ENCODE results near the gene ANXA8L1.
"Not testable (repeated sequence)": the region's sequence is repeated elsewhere in the genome, so short reads cannot be mapped to it uniquely, and the experiment has no call there.

The ANXA8L1 gene

DNA sequence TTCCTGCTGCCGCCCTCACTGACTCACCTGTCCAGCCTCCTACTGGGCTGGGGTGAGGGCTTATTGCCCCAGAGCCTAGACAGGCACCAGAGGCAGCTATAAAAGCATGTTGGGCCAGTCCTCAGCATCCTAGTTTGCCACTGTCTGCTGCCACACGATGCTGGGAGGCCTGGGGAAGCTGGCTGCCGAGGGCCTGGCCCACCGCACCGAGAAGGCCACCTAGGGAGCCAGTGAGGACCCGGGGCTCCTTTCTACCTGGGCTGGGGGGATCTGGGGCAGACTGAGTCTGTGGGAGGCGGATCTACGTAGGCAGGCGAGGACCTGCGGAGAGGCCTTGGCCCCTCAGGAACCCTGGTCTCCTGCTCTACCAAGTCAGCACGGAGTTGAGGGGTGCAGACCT, 6.6 kb upstream of the ANXA8L1 start:
- DNase-seq (ENCODE audit: low spot score); in situ Hi-C loops (cut with MboI; ENCODE audit: low sequenced_read_pairs, unreplicated experiment): not testable (repeated sequence)

DNA sequence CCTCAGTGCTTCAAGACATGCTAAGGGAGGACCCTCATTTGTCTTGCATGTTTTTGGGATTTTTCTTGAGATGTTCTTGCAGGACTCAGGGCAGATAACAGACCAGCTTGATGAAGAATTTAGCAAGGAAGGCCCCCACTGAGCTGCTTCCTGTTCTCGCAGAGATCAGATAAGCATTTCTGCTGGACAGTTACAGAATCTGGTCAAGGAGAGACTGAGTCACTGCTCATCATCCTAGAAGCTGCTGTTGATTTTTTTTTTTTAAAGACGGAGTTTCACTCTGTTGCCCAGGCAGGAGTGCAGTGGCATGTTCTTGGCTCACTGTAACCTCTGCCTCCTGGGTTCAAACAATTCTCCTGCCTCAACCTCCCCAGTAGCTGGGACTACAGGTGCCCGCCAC, 1.2 kb upstream of the ANXA8L1 start:
- in situ Hi-C loops (cut with MboI; ENCODE audit: low sequenced_read_pairs, unreplicated experiment); DNase-seq (ENCODE audit: low spot score): not testable (repeated sequence)

DNA sequence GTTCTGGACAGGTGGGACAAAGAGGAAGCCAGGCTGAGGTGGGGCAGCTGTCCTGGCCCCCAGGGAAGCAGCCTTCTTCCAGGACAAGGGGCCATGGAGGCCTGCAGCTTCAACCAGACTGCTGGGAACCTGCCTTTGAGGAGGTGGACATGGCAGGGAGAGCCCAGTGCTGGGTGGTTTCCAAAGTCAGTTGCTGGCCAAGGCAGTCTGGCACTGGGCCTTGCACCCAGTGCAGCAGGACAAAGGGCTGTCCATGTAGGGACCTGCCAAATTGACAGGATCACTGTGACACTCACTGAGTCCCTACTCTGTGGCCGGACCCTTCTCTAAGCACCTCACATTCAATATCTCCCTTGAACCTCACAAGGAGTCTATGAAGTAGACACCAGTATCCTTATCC, 1.4 kb downstream of the ANXA8L1 start:
- DNase-seq (ENCODE audit: low spot score); in situ Hi-C loops (cut with MboI; ENCODE audit: low sequenced_read_pairs, unreplicated experiment): not testable (repeated sequence)

GRCh38 chr10:46377651-46378050, 2.1 kb downstream of the ANXA8L1 start:
- DNase-seq (ENCODE audit: low spot score); in situ Hi-C loops (cut with MboI; ENCODE audit: low sequenced_read_pairs, unreplicated experiment): not testable (repeated sequence)

DNA sequence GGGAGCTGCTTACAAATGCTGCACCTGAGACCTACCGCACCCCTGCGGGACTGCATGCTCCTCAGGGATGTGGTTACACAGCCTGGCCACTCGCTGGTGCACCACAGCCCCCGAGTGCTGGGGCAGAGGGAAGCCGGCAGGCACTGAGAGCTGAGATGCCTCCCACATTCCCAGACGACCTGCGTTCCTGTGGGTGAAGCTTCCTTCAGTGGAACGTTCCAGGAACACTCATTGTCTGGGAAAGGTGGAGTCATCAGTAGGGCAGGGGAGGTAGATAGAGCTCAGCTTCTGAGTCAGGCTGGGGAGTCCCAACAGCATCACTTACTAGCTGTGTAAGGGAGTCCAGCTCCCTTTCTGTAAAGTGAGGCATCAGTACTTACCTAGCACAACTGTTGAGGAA, 2.5 kb downstream of the ANXA8L1 start:
- DNase-seq (ENCODE audit: low spot score), result not testable (repeated sequence)

DNA sequence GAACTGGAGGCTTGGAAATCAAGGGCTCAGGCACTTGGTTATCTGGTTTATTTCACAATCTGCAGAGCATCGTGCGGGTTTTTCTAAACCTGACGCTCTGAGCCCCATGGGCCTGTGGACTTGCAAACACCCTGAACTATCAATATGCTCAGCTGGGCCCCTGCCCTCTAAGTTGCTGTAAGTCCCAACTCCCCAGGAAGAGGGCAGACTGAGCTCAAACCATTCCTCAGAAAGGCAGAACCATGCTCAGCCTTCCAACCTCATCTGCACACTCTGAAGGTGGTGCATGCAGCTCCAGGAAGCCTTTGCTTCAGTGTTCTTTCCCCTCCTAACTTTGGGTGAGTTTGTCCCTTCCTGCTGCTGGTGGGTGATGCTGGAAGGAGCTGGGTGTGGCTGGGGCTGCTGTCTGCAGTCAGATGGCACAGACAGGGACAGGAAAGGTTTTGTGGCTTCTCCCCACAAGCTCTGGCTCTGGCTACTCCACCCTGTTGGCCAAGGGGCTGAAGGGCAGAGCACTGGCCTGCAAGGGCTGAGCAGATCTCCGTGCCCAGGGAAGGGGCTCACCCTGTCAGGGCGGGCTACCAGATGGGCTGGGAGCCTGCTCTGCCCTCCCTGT, 3.8 kb downstream of the ANXA8L1 start:
- DNase-seq (ENCODE audit: low spot score); in situ Hi-C loops (cut with MboI; ENCODE audit: low sequenced_read_pairs, unreplicated experiment): not testable (repeated sequence)

More for the DNA sequence above, 2.5 kb downstream of the ANXA8L1 start:
- in situ Hi-C loops (cut with MboI; ENCODE audit: low sequenced_read_pairs, unreplicated experiment), result not testable (repeated sequence)

DNA sequence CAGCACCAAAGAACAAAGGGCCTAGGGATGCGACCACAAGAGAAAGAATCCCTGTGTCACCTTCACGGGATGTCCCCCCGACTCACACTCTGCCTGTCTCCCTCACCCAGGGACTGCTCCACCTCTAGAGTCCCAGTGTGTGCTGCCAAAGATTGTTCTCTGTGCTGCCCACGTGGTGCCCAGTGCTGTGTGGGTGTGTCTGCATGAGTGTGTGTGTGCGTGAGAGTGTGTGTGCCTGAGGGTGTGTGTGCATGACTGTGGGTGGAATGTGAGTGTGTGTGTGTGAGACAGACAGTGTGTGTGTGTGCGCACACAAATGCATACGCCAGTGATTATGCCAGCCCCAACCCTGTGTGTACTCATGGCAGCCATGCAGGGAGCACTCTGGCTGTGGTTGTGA, 10.3 kb downstream of the ANXA8L1 start:
- in situ Hi-C loops (cut with MboI; ENCODE audit: low sequenced_read_pairs, unreplicated experiment); DNase-seq (ENCODE audit: low spot score): not testable (repeated sequence)

GRCh38 chr10:46386694-46387093, 11.1 kb downstream of the ANXA8L1 start:
- DNase-seq (ENCODE audit: low spot score); in situ Hi-C loops (cut with MboI; ENCODE audit: low sequenced_read_pairs, unreplicated experiment): not testable (repeated sequence)

DNA sequence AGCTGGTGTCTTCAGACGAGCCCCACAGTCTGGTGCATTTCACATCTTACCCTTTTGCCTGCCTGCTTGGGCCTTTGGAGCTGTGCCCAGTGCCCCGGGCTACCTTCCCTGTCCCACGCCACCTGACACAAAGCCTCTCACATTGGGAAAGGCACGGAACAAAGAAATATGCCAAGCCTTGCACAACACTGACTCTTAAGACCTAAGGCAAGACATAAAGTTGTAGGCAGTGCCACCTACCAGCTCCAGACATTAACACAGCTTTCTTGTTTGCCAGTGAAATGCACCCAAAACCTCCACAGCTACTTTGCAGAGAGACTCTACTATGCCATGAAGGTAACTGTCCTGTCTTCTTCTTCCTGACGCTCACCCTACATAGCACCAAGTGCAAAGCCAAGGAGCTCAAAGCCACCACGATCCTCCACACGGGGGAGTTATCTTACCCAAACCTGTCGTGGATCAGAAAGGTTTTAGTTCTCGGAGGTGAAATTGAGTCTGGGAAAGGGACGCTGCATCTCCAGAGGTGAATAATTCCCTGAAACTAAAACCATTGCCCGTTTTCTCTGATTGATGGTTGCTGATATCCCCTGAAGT, 11.8 kb downstream of the ANXA8L1 start:
- in situ Hi-C loops (cut with MboI; ENCODE audit: low sequenced_read_pairs, unreplicated experiment), result not testable (repeated sequence)

GRCh38 chr10:46391422-46391821, 15.8 kb downstream of the ANXA8L1 start:
- in situ Hi-C loops (cut with MboI; ENCODE audit: low sequenced_read_pairs, unreplicated experiment); DNase-seq (ENCODE audit: low spot score): not testable (repeated sequence)

More for the DNA sequence above, 11.8 kb downstream of the ANXA8L1 start:
- not testable (repeated sequence) for DNase-seq (ENCODE audit: low spot score)

DNA sequence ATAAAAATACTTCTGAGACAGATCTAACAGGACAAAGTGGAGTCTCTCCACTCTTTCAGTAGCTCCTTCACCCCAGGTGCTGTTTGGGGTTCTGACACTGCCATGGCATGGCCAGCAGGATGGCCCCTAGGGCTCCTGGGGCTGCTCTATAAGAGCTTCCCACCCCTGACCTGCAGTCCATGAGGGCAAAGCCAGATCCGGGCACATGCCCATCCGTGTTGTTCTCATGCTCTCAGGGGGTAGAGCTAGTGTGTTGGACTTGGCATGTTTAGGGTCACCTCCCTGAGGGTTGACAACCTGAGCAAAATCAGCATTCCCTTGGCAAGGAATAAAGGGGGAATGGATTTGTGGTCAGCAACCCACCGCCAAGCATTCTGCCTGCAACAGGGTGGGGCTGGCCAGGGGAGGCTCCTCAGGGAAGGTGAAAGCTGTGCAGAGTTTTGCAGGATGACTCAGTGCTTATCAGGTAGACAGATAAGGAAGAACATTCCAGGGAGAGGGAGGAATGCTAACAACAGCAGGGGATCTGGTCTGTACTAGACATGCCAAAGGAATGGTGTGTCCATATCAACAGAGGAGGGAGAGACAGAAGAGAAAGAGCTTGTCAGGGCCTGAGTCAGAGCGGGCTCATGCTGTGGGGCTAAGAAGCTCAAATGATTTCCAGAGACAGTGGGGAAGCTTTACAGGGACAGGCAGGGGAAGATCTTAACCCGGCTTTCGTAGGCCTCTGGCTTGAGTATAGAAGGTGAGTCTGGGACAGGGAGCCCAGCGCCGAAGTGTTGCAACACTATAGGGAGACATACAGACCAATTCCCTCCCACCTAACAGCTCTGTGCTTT, 21.1 kb downstream of the ANXA8L1 start:
- DNase-seq (ENCODE audit: low spot score), result peak; percentile 4
- in situ Hi-C loops (cut with MboI; ENCODE audit: low sequenced_read_pairs, unreplicated experiment), result not testable (repeated sequence)

DNA sequence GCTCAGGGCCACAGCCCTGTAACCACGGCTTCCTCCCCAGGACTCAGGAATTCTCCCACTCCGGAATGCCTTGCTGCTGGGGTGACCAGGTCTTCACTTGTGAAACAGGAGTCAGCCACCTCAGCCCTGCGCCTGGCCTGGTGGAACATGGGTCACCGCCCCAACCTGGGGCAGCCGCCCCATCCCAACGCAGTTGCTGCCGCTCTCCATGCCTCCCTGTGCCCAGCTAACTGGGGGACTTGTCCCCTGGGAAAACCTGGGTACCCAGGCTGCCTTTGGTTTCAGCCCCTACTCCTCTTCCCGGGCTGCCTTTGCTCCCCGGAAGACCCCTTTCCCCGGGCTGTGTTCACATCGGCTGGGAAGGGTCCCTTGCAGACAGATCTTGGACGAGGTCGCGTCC, 22.2 kb downstream of the ANXA8L1 start:
- in situ Hi-C loops (cut with MboI; ENCODE audit: low sequenced_read_pairs, unreplicated experiment); DNase-seq (ENCODE audit: low spot score): not testable (repeated sequence)

DNA sequence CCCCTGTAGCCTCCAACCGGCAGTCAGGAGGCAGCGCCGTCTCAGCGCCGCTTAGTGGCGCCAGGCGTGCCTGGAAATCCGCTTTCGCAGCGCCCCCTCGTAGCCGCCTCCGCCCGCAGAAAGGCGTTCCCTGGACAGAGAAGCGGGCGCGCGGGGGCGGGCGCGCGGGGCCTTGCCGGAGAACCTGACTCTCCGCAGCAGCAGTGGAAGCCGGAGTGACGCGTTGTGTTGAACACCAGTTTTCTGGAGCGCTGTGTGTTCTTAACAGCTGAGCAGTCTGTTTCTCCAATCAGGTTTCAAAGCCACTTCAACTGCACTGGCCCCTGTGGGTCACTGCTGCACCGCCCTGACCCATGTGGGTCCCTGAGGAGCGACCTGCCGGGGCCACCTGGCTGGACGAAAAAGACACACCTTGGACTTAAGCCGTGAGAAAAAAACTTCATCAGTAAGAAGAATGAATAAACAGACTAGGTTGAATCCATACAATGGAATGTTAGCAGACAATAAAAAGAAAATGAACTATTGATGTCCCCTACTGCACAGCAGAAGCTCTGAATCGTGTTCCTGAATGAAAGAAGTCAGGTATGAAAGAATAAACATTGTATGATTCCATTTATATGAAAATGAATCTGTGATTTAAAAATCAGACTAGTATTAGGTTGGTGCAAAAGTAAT, 22.8 kb downstream of the ANXA8L1 start:
- DNase-seq (ENCODE audit: low spot score); in situ Hi-C loops (cut with MboI; ENCODE audit: low sequenced_read_pairs, unreplicated experiment): not testable (repeated sequence)

- in situ Hi-C loops (cut with MboI; ENCODE audit: low sequenced_read_pairs, unreplicated experiment); DNase-seq (ENCODE audit: low spot score): not testable (repeated sequence)
Measured at GRCh38 chr10:46409556-46409955, 34.0 kb downstream of the ANXA8L1 start.

DNA sequence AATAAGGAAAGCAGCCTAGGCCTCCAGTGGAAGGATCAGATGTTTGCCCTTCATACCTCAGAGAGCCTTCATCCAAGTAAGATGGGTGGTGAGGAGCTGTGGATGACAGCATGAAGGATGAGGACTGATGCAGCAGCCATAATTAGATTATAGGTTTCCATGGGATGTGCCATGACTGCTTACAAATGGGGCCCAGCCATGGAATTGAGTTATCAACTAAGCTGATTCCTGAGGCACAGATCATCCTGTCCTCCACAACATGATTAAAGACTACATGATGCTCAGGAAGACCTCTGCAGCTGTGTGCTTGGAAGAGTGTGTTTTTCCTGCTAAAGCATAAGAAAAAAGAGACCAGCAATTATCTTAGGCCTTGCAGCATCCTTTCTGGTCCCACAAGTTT, 35.5 kb downstream of the ANXA8L1 start:
- DNase-seq (ENCODE audit: low spot score); in situ Hi-C loops (cut with MboI; ENCODE audit: low sequenced_read_pairs, unreplicated experiment): not testable (repeated sequence)

DNA sequence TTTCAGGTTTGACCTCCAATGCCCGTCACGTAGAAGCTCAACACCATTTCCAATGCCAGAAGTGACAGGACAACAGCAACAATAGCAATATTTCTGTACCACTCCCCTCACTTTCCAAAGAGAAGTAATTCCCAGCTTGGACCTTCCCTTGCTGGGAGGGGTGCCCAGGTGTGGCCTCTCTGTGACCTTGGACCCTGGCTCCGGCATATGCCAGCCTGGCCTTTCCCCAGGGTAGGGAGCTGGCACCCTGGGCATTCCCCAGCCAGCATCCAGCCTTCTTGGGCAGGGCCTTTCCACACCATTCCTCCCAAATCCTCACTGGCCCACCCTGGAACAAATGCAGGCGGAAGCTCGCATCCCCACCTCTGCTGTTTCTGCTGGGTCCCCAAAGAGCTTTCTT, 37.1 kb downstream of the ANXA8L1 start:
- in situ Hi-C loops (cut with MboI; ENCODE audit: low sequenced_read_pairs, unreplicated experiment); DNase-seq (ENCODE audit: low spot score): not testable (repeated sequence)

- in situ Hi-C loops (cut with MboI; ENCODE audit: low sequenced_read_pairs, unreplicated experiment); DNase-seq (ENCODE audit: low spot score): not testable (repeated sequence)
Measured at GRCh38 chr10:46415291-46415690, 39.7 kb downstream of the ANXA8L1 start.

- DNase-seq (ENCODE audit: low spot score); in situ Hi-C loops (cut with MboI; ENCODE audit: low sequenced_read_pairs, unreplicated experiment): not testable (repeated sequence)
Measured at GRCh38 chr10:46418283-46418682, 42.7 kb downstream of the ANXA8L1 start.
